Smooth muscle cell (in vitro differentiated cells): ENCODE data around the gene PHLDA1. TPM values are rescaled to one million over a fixed set of nuclear protein-coding genes. Genes with fewer than 3 reads are reported as not detected.
A peak's percentile ranks its signal among the peaks of the same experiment; 100 is the strongest.

Source experiments
- DNase-seq: peaks from one replicate; lab custom pipeline; 2025; ENCODE audit not compliant: unreplicated experiment; lab: John Stamatoyannopoulos, UW
- H2AFZ ChIP-seq: fragments of 200-600 bp; sonication (generic); 2 replicates; pipeline ENCODE4 v1.6.0; 2016; ENCODE audit warnings: antibody characterized with exemption, low read depth, mild to moderate bottlenecking
- H3F3A ChIP-seq: fragments of 200-600 bp; sonication (generic); 2 replicates; pipeline ENCODE4 v1.6.0; 2017; ENCODE audit warnings: antibody characterized with exemption, low read depth
- H3K27ac ChIP-seq: fragments of 200-600 bp; sonication (generic); 2 replicates; pipeline ENCODE4 v1.5.1; 2016; ENCODE audit warnings: low read depth, mild to moderate bottlenecking
- H3K27me3 ChIP-seq: fragments of 200-600 bp; sonication (generic); 2 replicates; pipeline ENCODE4 v1.6.1; 2016; ENCODE audit warnings: low read depth, mild to moderate bottlenecking
- H3K36me3 ChIP-seq: fragments of 200-600 bp; sonication (generic); 2 replicates; pipeline ENCODE4 v1.5.1; 2016; ENCODE audit warnings: low read depth
- H3K4me1 ChIP-seq: fragments of 200-600 bp; sonication (generic); 2 replicates; pipeline ENCODE4 v1.5.1; 2016; ENCODE audit warnings: low read depth
- H3K4me2 ChIP-seq: fragments of 200-600 bp; sonication (generic); 2 replicates; pipeline ENCODE4 v1.6.0; 2016; ENCODE audit warnings: mild to moderate bottlenecking
- H3K4me3 ChIP-seq: fragments of 200-600 bp; sonication (generic); 2 replicates; pipeline ENCODE4 v1.5.1; 2016; ENCODE audit warnings: mild to moderate bottlenecking
- H3K79me2 ChIP-seq: fragments of 200-600 bp; sonication (generic); 2 replicates; pipeline ENCODE4 v1.6.0; 2016; ENCODE audit warnings: low read depth, mild to moderate bottlenecking
- H3K9ac ChIP-seq: fragments of 200-600 bp; sonication (generic); 2 replicates; pipeline ENCODE4 v1.6.0; 2016; ENCODE audit warnings: low read depth
- H3K9me3 ChIP-seq: fragments of 200-600 bp; sonication (generic); replicated peaks from 2 replicates; pipeline ENCODE4 v1.5.1; 2016; ENCODE audit warnings: low read depth
- H4K20me1 ChIP-seq: fragments of 200-600 bp; sonication (generic); 2 replicates; pipeline ENCODE4 v1.6.0; 2016; ENCODE audit warnings: low read depth
- CTCF ChIP-seq: fragments of 200-600 bp; sonication (generic); IDR thresholded peaks from 2 replicates; pipeline ENCODE4 v1.5.1; 2017; ENCODE audit warnings: borderline replicate concordance, mild to moderate bottlenecking, antibody characterized with exemption; ENCODE audit not compliant: insufficient read depth, poor library complexity, severe bottlenecking
- WGBS: methylation state at CpG from one replicate; pipeline ENCODE4 v1.1.7; 2016; ENCODE audit warnings: low lambda C conversion rate; 5-methylcytosine and 5-hydroxymethylcytosine counted together
- polyA plus RNA-seq: library from polyadenylated mRNA; unstranded; fragments of >200 nt; fragmentation: Nextera tagmentation; extraction: Ambion mirVana; gene quantifications from 2 replicates; pipeline ENCODE4 v1.2.1, GENCODE V29; 2016
- total RNA-seq: library from RNA; depleted of rRNA; stranded (reverse); fragments of >200 nt; gene quantifications from 2 replicates; pipeline ENCODE4 v1.2.3, GENCODE V29; 2014

Gene PHLDA1
- total RNA-seq (88.6 and 91.3 TPM in 2 replicates), polyA plus RNA-seq (69.7 and 70.2 TPM in 2 replicates)

- H3K27ac ChIP-seq: peak within 1 kb of the TSS; percentile 98
- peak within 1 kb of the TSS; percentile 92 for H3K4me3 ChIP-seq
- peaks cover 40% of the 10 kb centered on the region for H3F3A ChIP-seq
- H3K27me3 ChIP-seq: no peaks in the 10 kb centered on the region
- H3K9me3 ChIP-seq: no peaks in the 10 kb centered on the region
- no peaks in the 10 kb centered on the region for H3K36me3 ChIP-seq
- H3K4me2 ChIP-seq: peak within 1 kb of the TSS; percentile 92
- peak; percentile 94 for DNase-seq
- peaks cover 42% of the 10 kb centered on the region for H3K79me2 ChIP-seq
- H2AFZ ChIP-seq: no peak within 1 kb of the TSS
- peak; percentile 43 for TF ChIP-seq CTCF
- H3K4me1 ChIP-seq: peaks cover 19% of the 10 kb centered on the region
- H3K9ac ChIP-seq: peak within 1 kb of the TSS; percentile 98
- peaks cover 32% of the 10 kb centered on the region for H4K20me1 ChIP-seq
- WGBS: under 1% methylated on average over 64 of the region's 67 CpGs
These were observed at the start of gene PHLDA1 for GRCh38 chr12:76031414-76032042. PHLDA1 (minus strand) TSS chr12:76031776.

GRCh38 chr12:76080729-76081415, 49.3 kb upstream of the PHLDA1 start:
- Histone ChIP-seq H3K9ac (no peak overlapping the region), H3K27me3 (no peaks in the 10 kb centered on the region), H3K9me3 (no peaks in the 10 kb centered on the region), H3F3A (peaks cover 6% of the 10 kb centered on the region), H3K4me3 (no peak overlapping the region), H3K79me2 (peaks cover 85% of the 10 kb centered on the region), H4K20me1 (peaks cover 78% of the 10 kb centered on the region), H3K4me1 (peaks cover 27% of the 10 kb centered on the region), H3K36me3 (no peaks in the 10 kb centered on the region), H2AFZ (no peak overlapping the region), H3K4me2 (peak overlapping the region; percentile 99), H3K27ac (peak overlapping the region; percentile 99)
- DNase-seq: no peak
- WGBS: 81% methylated on average over 6 of the region's 6 CpGs
- TF ChIP-seq CTCF: no peak

- Histone ChIP-seq H3F3A (peaks cover 4% of the 10 kb centered on the region), H3K36me3 (no peaks in the 10 kb centered on the region), H3K79me2 (peaks cover 92% of the 10 kb centered on the region), H3K27ac (peak overlapping the region; percentile 99), H3K9ac (no peak overlapping the region), H3K4me1 (peaks cover 29% of the 10 kb centered on the region), H3K4me2 (peak overlapping the region; percentile 99), H3K9me3 (no peaks in the 10 kb centered on the region), H3K27me3 (no peaks in the 10 kb centered on the region), H3K4me3 (no peak overlapping the region), H2AFZ (no peak overlapping the region), H4K20me1 (peaks cover 85% of the 10 kb centered on the region)
- no peak for TF ChIP-seq CTCF
- 48% methylated on average over 2 of the region's 2 CpGs for WGBS
- no peak for DNase-seq
These were observed 48.6 kb upstream of the PHLDA1 start for GRCh38 chr12:76080017-76080728.
